Measurements from ENCODE around the gene FAM135A.
"Not testable (repeated sequence)": the region's sequence is repeated elsewhere in the genome, so short reads cannot be mapped to it uniquely, and the experiment has no call there.

FAM135A gene

DNA sequence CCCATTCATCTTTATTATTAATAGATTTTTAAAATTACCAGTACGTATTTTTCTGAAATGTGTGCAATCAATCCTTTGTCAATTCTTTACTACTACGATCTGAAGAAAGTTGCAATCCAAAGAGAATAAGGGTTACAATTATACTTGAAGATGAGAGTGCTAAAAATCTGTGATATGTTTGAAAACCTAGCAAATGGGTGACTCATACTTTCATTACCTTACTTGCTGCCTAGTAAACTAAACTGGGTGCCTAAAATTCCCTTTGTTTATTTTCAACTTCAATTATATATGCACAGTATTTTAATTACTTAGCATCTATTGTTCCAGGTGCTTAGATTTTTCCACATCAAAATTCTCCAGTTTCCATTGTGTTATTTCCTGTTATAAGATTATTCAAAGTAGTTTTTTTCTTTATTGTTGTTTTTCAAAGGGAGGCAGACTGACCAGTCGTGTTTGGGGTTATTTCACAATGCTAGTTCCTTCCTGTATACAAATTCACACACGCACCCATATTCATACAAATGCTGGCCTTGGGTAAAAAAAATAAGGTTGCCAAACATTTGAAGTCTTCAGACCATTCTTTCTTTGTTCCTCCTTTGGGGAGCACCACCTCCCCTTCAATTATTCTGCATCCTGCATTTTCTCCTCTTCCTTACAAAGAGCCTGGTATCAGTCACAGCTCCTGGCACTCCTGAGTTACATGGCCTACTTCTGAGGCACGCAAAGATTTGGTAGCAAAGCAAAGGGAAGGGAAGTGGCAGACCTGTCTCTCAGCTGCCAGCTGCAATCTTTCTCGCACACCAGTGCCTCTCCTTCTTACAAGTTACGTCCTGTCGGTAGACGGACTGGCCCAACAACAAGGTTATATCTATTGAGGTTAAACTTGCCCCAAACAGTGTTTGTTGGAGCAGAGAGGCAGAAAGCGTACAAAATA is 16.2 kb upstream of the FAM135A start:
- no peak for DNase-seq

DNA sequence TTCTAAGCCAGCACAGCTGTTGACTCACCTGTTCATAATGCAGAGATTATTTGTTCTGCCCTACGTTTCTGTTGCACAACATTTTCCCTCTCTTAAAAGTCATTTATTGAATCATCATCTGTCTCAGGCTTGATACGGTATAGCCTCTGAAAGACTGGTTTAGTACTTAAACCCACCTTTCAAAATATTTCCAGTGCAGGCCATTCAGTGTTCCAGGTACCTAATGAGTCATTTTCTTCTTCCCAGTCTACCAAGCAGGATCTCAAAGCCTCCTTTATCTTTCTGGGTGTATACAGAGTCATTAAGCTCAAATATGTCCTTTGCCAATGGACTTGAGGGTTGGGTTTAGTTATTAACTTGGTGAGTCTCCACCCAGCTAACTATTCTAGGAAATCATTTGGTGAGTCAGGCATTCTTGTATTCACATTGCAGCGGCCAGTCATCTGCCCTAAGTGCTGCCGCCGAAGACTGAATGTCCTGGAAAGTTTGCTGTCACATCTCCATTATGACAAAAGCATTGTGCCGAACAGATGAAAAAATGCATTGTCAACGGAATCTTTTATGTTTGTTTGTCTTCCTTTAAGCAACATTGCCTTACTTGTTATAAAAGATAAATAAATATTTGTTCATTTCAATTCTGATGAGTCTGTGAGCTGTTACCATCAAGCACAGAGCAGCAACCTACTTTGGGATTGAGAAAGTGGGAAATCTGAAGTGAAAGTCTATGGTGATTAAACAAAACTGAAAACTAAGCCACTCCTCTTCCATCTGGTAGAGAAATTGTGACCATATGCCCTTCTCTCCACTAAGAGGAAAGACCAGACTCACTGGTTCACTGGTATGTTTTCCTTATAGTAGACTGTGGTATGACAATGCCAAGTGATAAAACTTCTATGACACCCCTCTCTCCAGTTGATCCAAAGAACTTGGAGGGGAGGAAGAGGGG is 14.3 kb upstream of the FAM135A start:
- no peak for DNase-seq

DNA sequence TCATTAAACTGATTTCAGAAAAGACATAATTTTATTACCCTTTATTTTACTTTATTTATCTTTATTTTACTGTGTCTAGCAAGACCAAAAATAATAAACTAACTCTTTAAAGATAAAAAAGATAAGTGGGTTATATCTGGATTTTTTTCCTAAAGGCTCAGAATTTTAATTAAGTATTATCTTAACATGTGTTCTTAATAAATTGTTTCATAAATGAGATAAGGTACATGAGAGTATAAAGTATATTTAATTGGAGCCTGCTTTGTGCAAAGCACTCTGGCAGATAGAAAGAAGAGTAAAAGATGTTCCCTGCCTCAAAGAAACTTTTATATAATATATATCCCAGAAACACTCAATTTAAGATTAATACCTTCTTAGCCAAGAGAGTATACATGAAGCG is 8.7 kb upstream of the FAM135A start:
- no peak for DNase-seq

DNA sequence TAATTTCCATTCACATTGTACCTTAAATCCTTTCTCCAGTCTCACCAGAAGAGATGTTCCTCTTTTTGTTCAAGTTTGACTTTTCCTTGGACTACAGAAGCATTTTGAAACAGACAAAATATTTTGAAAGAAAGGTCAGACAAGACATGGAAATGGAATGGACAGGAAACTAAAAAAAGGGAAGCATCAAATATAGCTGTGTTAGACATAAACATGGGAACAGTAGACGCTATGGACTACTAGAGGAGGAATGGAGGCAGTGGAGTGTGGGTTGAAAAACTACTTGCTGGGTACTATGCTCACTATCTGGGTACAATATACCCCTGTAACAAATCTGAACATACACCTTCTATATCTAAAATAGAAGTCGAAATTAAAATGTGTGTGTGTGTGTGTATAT is 4.1 kb upstream of the FAM135A start:
- DNase-seq: no peak

DNA sequence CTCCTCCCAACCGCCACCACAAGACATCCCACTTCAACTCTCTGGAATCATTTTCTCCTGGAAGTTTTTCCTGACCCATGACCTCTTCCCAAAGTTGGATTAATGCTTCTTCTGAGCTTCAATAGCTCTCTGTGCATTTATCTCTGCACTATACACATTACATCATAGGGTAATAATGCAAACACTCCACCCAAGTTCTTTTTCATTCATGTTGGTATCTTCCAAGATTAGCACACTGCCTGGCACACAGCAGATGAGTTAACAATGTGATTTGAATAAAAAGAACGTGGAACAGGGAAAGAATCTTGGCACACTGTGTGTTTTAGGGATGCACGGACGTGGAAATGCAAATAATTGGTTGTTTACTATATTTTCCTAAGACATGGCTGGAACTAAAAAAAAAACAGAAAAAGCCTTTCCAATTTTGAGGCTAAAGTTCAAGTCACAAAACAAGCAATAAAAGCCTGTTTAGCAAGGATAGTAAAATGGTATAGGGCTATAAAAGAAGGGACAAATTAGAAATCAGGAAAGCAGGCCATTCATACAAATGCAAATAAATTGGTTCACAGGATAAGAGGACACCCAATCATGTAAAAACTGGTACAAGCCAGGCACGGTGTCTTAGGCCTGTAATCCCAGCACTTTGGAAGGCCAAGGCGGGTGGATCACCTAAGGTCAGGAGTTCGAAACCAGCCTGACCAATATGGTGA is 1.6 kb upstream of the FAM135A start:
- no peak for DNase-seq

DNA sequence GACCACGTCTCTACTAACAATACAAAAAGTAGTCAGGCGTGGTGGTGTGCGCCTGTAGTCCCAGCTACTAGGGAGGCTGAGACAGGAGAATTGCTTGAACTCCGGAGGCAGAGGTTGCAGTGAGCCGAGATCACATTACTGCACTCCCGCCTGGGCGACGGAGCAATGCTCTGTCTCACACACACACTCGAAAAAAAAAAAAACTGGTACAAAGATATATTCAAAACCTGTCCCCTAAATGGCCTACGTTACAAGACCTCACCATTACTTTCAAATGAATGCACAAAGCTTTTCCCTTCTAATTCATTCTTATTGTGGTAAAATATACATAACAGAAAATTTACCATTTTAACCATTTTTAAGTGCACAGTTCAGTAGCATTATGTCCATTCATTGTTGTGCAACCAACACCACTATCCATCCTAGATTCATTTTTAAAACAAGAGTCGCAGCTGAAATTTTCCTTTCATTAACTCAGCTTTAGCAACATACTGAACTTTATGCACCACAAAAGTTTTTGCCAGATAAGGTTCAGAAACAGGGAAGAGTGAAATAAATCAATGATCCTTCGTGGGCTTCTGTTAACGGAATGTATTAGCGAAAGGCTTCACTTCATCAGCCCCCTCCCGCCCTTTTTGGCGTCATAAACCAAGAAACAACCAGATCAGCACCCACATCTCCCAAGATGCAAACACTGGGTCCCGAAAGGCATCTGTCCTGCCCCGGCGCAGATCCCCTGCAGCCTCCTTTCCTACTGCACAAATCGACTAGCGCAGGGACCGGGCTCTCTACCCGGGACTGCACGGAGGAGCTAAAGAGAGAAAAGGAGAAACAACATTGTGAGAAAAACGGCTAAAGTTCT is 825 bp upstream of the FAM135A start:
- DNase-seq: peak; percentile 36

DNA sequence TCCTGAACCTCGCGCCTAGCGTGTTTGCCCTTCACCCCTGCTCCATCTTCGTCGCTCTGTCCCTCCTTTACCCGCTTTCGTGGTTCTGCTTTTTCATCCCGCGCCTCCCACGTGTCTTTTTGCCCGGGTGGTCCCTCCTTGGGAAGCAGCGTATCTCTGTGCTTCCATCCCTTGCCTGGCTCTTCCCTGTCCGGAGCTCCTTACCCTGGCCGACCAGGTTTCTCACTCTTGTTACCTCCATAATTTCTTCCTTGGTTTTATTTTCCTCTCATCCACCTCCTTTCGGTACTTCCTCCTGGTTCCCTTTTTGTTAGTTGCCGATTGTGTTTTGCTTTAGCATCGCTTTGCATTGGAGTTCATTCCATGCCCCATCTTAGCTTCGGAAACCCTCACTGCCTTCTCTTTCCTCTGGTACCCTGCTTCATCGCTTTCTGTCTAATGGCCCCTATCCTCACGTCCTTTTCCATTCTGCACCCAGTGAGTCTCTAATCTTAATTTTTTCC is 735 bp downstream of the FAM135A start:
- peak; percentile 42 for DNase-seq

DNA sequence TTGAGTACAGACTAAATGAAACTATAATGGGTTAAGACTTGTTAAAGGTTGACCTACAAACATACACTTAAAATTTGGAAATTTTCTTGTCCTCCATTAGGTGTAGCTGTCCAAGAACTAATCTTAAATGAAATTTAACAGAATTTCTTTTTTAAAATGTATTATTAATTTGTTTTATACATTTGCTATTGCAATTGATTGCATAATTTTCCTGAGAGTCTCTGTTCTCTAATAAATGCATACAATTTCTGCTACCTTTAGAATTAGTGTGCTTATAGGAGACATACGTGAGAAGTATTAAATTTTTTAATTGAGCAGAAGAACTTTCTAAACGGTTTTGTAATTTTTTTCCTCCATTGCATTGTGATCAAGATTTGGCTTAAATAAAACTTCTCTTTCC is 1.5 kb downstream of the FAM135A start:
- DNase-seq: no peak

DNA sequence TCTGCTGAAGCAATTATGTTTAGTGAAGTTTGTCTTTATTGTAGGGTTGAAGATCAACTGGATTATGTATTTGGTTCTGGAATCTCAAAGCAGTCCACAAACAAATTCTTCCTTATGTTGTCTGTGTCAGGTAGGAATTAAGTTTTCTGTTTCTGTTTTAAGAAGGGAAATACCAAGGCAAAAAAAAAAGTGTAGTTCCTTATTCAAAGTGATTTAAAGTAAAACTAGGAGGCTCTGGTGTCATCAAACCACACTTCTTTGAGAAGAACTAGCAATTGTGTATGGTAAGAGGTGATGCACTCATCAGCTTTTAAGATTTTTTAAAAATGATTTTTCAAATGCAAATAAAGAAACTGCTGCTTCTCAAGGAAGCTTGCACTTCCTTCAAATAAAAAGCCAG is 1.9 kb downstream of the FAM135A start:
- DNase-seq: no peak

DNA sequence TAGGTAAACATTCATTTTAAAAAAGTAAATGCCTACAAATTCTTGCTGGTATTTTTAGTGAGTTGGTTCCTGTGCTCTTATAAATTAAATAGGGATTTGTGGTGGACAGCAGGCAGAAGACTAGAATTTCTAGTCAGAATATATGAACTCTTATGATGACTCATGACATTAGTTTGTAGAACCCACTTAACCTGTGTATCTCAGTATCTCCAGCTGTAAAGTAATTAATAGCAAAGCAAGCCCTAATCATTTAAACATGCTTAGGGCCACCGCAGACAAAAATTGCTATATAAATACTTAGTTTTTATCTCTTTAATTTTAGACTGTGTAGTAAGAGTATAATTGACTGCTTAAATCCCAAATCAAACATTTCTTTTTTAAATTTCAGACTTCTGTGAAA is 2.4 kb downstream of the FAM135A start:
- no peak for DNase-seq

DNA sequence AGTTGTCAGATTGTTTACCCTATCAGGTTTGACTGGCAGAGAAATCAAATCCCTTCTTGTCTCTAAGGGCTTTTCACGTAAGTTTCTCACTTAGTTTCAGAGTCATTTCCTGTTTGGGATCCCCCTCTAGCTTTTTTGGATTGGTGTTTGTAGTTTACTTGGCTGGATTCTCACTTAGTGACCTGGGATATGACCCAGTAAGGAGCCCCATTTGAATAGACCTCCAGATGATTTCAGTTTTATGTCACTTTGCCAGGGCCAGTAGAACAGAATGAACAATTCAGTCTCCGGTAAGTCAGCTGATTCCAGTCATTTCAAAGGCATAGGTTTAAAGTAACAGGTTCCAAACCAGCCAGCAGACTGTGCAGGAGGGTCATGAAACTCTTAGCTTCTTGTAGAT is 8.2 kb downstream of the FAM135A start:
- no peak for DNase-seq

DNA sequence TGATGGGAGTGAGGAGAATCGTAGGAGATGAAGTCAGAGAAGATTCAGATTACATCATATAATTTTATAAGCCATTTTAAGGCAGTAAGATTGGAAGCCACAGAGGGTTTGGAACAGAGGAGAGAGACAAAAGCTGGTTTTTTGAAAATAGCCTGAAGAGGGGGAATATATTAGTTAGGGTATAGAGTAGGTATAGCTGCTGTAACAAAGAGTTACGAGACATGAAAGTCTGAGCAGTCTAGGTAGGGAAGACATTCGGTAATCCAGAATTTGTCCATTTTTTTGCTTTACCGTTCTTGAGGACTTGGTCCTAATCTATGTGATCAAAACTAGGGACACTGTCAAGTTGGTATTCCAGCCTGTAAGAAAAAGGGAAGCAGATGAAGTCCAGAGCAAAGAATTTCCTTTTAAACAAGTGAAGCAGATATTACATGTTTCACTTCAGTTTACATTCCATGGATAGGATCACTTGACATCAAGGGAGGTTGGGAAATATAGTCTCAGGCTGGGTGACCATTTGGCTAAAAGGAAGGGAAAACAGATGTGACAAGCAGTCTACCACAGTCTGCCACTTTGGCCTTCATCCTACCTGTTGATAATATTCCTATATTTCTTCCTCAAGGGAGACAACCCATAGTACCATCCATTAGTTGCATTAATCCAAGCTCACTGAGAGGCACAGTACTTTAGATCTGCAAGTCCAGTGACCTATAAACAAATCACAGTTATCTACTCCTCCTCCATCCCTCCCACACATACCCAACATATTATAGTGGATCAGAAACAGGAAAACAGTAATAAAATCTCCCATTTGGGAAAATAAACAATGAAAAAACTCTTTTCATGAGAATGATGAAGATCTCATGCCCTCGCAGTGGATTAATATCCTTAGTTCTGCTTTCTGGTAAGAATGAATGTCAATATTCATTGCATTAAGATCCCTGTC is 10.2 kb downstream of the FAM135A start:
- DNase-seq: no peak

DNA sequence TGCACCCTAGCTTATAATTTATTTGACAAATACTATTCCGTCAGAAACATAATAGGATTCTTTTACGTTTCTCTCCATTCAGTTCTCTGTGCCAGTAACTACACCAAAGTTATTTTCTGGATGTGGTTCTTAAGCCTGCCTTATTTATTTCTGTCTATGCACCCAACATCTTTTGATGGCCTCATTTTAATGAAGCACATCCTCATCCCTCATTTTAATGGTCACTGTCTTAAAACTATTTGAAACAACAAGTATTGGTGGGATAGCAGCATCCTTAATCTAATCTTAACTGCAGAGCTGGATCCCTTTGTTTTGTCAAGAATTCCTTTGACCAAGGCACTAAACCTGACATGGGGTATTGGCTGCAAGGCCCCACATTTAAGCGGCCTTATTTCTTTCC is 11.0 kb downstream of the FAM135A start:
- no peak for DNase-seq

DNA sequence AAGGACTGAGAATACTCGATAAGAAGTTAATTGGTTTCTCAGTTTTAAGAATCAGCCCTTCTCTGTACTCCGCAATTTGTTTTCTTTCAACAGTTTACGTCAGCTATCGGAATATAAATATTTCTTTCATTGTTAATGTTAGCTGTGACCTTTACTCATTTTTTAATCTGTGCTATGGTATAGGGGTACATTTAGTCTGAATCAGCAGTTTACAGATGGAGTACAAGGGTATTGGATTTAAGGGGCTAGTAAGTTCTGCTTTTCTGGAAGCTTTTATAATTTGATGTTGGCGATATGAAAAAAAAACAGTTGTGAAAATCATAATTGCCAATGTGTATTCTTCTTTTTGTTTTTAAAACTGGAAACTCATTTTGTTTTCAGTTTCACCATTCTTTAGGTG is 23.0 kb downstream of the FAM135A start:
- no peak for DNase-seq

DNA sequence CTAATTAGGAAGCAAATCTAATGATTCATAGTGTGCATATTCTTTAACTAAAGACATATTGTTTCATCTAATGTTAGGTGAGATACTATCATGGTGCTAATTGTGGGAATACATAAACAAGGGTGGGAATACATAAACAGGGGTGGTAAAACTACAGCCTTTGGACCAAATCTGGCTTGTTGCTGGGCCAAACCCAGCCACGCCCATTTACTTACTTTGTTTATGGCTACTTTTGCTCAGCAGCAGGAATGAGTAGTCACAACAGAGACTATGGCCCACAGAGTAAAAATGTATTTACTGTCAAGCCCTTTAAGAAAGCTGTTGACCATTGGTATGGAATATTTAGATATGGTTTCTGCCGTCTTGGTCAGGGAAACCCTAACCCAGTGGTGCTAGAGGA is 31.7 kb downstream of the FAM135A start:
- DNase-seq: no peak

DNA sequence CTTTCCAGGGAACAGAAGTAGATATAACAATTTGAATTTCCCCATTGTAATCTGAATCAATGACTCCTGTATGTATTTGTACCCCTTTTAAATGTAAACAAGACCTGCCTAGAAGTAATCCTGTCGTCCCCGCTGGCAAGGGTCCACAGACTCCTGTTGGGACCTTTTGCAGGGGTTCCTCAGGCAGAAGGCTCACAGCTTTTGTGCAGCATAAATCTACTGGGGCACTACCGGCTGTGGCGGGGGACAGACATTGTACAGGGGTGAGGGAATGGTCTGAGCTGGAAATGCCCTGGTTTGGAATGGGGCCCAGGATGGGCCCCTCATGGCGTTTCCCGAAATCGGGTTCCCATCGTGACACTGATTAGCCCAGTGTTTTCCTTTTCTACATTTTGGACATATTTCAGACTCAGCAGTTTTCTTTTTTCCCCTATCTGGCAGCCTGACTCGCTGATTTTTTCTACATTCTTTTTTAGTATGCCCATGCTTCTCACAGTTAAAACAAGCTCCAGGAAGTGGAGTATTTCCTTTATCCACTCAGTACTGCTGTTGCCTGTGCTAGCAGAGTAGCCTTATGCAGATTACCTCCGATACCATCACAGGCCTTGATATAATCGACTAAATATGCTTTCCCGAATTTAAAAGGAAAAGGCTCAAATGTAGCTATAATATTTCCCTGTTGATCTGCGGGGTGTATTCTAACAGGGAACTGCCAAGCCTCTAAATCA is 34.2 kb downstream of the FAM135A start:
- DNase-seq: not testable (repeated sequence)

DNA sequence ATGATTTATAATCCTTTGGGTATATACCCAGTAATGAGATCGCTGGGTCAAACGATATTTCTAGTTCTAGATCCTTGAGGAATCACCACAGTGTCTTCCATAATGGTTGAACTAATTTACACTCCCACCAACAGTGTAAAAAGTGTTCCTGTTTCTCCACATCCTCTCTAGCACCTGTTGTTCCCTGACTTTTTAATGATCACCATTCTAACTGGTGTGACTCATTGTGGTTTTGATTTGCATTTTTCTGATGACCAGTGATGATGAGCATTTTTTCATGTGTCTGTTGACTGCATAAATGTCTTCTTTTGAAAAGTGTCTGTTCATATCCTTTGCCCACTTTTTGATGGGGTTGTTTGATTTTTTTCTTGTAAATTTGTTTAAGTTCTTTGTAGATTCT is 40.6 kb downstream of the FAM135A start:
- not testable (repeated sequence) for DNase-seq

DNA sequence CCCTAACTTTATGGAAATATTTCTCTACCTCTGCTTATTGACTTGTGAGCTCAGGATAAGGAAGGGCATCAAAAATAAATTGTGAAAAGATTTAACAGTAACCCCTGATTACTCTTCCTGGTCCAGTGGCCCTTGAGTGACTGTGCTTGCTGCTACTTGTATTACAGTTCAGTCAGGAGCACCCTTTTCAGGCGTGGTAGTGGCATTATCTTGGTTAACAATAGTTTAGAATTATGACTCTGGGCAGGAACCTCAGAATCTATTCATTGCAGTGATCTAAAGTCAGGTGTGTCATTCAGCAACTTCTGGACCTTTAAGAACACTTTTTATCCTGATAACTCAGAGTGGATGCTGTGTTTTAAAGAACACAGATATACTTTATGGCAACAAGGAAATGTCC is 43.4 kb downstream of the FAM135A start:
- DNase-seq: no peak

DNA sequence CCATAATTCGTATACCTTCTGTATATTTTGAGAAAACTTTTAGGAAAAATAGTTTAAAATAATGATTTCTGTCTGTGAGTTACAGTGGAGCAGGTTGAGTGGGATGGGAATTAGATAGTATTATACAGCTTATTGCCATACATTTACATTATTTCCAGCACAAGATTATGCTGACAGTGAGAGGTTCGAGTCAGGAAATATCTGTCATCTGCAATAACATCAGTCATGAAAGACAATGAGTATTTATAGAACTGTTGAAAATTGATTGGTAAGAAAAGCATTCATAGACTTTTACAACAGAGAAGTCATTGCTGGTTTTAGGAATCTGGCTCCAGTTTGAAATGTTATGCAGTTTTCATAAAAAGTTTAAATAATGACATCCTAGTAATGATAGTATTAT is 45.9 kb downstream of the FAM135A start:
- DNase-seq: no peak

DNA sequence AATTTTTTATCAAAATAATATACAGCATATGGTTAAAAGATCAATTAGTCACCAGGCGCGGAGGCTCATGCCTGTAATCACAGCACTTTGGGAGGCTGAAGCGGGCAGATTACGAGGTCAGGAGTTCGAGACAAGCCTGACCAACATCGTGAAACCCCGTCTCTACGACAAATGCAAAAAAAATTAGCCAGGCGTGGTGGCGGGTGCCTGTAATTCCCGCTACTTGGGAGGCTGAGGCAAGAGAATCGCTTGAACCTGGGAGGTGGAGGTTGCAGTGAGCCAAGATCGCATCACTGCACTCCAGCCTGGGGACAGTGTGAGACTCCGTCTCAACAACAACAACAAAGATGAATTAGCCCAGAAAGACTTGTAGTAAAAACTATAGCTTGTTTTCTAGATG is 46.4 kb downstream of the FAM135A start:
- not testable (repeated sequence) for DNase-seq
